ENCODE measurements around the gene MAB21L4.

MAB21L4 gene

DNA sequence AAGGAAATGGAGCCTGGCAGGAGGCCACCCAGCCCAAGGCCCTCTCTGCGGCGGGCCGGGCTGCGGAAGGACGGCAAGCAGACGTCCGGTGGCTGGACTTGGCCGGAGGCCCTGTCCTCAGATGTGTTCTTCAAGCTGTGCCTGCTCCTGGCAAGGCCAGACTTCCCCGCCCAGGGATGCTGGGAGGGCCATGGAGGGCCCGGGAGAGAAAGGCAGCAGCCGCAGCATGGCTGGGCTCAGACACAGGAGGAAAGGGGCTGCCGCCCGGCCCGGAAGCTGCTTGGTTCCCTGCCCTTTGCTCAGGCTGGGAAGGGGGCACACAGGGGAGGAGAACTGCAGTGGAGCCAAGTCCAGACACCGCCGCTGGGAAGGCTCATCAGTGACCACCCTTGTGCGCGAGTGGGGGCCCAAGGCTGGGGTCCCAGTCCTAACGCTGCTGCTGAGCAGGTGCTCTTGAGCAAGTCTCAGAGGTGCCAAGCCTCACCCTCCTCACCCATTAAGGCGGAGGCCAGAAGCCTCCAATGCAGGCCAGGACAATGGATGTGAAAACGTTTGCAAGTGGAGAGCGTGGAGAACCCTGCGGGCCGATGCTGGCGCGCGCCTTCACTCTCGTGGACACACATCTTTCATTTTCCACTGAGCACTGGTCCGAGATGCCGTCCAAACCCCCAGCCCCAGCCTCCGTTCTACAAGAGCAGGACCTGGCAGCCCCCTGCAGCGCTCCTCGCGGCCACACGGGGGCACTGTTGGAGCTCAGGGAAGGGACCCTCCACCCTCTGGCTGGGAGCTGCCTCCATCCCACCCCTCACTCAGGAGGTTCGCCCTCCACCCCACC lies 18.1 kb upstream of the MAB21L4 start:
- Histone ChIP-seq H3K36me3 (ENCODE audit: control insufficient read depth, insufficient read depth, low read length) (no peaks in the 10 kb centered on the region), H3K27me3 (replicated peaks; ENCODE audit: control insufficient read depth, insufficient read depth, low read length) (peaks cover 1% of the 10 kb centered on the region; the same call in 1 of the 2 replicates), H3K4me3 (replicated peaks; ENCODE audit: low read depth, low read length) (no peak overlapping the region)
- DNase-seq (ENCODE audit: extremely low read depth, insufficient read length), result peak; percentile 41
- TF ChIP-seq CTCF (IDR thresholded peaks at IDR 0.05; ENCODE audit: insufficient read depth, low read length, poor library complexity, severe bottlenecking), result peak; percentile 96

GRCh38 chr2:240912878-240913809 lies 17.2 kb upstream of the MAB21L4 start:
- no peak for TF ChIP-seq CTCF (IDR thresholded peaks at IDR 0.05; ENCODE audit: insufficient read depth, low read length, poor library complexity, severe bottlenecking)
- H3K36me3 ChIP-seq (ENCODE audit: control insufficient read depth, insufficient read depth, low read length), result no peaks in the 10 kb centered on the region
- DNase-seq (ENCODE audit: extremely low read depth, insufficient read length), result no peak
- H3K27me3 ChIP-seq (replicated peaks; ENCODE audit: control insufficient read depth, insufficient read depth, low read length), result peaks cover 1% of the 10 kb centered on the region; the same call in 1 of the 2 replicates
- H3K4me3 ChIP-seq (replicated peaks; ENCODE audit: low read depth, low read length), result no peak overlapping the region

DNA sequence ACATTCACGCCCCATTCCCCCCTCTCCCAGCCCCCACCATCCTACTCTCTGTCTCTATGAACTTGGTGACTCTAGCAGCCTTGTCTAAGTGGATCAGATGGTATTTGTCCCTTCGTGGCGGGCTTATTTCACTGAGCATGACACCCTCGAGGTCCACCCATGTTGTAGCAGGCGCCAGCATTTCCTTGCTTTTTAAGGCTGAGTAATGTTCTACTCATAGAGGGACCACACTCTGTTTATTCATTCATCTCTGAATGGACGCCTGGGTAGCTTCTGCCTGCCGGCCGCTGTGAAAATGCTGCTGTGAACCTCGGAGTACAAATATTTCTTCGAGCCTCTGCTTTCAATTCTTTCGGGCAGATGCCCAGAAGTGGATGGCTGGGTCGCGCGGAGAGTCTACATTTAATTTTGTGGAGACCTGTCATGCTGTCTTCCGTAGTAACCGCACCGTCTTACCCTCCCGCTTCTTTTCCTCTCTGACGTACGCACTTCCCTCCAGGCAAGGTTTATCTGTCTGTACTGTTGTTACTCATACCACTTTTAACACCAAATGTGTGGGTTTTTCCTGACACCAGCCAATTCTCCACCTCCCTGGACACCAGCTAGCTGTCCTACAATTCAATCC lies 15.8 kb upstream of the MAB21L4 start:
- DNase-seq (ENCODE audit: extremely low read depth, insufficient read length), result no peak
- TF ChIP-seq CTCF (IDR thresholded peaks at IDR 0.05; ENCODE audit: insufficient read depth, low read length, poor library complexity, severe bottlenecking), result no peak
- no peaks in the 10 kb centered on the region for H3K36me3 ChIP-seq (ENCODE audit: control insufficient read depth, insufficient read depth, low read length)

GRCh38 chr2:240909216-240909974 lies 13.4 kb upstream of the MAB21L4 start:
- DNase-seq (ENCODE audit: extremely low read depth, insufficient read length), result no peak
- Histone ChIP-seq H3K4me3 (replicated peaks; ENCODE audit: low read depth, low read length) (no peak overlapping the region), H3K36me3 (ENCODE audit: control insufficient read depth, insufficient read depth, low read length) (no peaks in the 10 kb centered on the region), H3K27me3 (replicated peaks; ENCODE audit: control insufficient read depth, insufficient read depth, low read length) (peaks cover 2% of the 10 kb centered on the region)
- no peak for TF ChIP-seq CTCF (IDR thresholded peaks at IDR 0.05; ENCODE audit: insufficient read depth, low read length, poor library complexity, severe bottlenecking)

More for the DNA sequence above, 15.8 kb upstream of the MAB21L4 start:
- Histone ChIP-seq H3K27me3 (replicated peaks; ENCODE audit: control insufficient read depth, insufficient read depth, low read length) (peaks cover 1% of the 10 kb centered on the region; the same call in 1 of the 2 replicates), H3K4me3 (replicated peaks; ENCODE audit: low read depth, low read length) (no peak overlapping the region)

Measured in GM06990 (cell line).